Measurements from ENCODE around the gene COX7B2. TPM values are rescaled to one million over a fixed set of nuclear protein-coding genes. Genes with fewer than 3 reads are reported as not detected.

The COX7B2 gene
- total and polyA plus RNA-seq, 4 donors = not detected

GRCh38 chr4:46839128-46839527 lies 69.9 kb downstream of the COX7B2 start (continued):
- TF ChIP-seq EGR1 (IDR thresholded peaks at IDR 0.05; ENCODE audit: low read depth in 2 of 2) = no peak
- no peak for TF ChIP-seq FOXA2 (IDR thresholded peaks at IDR 0.05)
- no peak for TF ChIP-seq TAF1 (conservative IDR thresholded peaks at IDR 0.05)
- TF ChIP-seq, protein P1, sequence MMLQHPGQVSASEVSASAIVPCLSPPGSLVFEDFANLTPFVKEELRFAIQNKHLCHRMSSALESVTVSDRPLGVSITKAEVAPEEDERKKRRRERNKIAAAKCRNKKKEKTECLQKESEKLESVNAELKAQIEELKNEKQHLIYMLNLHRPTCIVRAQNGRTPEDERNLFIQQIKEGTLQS (IDR thresholded peaks at IDR 0.05) = no peak
- no peak for TF ChIP-seq SP1 (IDR thresholded peaks at IDR 0.05)

- no peak for TF ChIP-seq HNF4G (IDR thresholded peaks at IDR 0.05)
- peak; percentile 30 for TF ChIP-seq SP1 (IDR thresholded peaks at IDR 0.05)
- TF ChIP-seq HNF4A (conservative IDR thresholded peaks at IDR 0.05) = peak in 1 of 2 donors; percentile 26
- no peak overlapping the region for H3K27ac ChIP-seq (ENCODE audit: low read depth in 1 of 2, low read length in 2 of 2)
- WGBS = 26% methylated on average over 2 of the region's 2 CpGs
Measured at GRCh38 chr4:46837639-46838038, 71.4 kb downstream of the COX7B2 start.

DNA sequence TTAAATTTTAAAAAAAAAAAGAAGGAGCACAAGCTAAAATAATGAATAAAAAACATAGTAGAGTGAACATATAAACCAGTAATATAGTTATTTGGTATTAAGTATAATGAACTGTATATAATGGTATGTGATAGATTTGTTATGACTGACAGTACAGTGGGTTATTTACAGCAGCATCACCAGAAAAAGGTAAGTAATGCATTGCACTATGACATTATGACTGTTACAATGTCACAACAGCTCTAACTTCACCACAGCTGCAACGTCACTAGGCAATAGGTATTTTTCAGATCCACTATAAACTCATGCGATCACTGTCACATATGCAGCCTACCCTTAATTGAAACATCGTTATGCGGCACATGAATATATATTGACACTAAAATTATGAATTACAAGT lies 72.5 kb downstream of the COX7B2 start:
- no peak for TF ChIP-seq EGR1 (IDR thresholded peaks at IDR 0.05; ENCODE audit: low read depth in 2 of 2)
- TF ChIP-seq RAD21 (IDR thresholded peaks at IDR 0.05) = no peak
- no peak for TF ChIP-seq MAX (IDR thresholded peaks at IDR 0.05)
- TF ChIP-seq FOXA1 (IDR thresholded peaks at IDR 0.05) = no peak
- no peak for TF ChIP-seq YY1 (IDR thresholded peaks at IDR 0.05)
- no peak for TF ChIP-seq HNF4G (IDR thresholded peaks at IDR 0.05)
- TF ChIP-seq NR2F2 (IDR thresholded peaks at IDR 0.05) = no peak
- TF ChIP-seq TAF1 (conservative IDR thresholded peaks at IDR 0.05) = no peak
- TF ChIP-seq, protein P1 (IDR thresholded peaks at IDR 0.05) = no peak
- TF ChIP-seq RXRA (IDR thresholded peaks at IDR 0.05) = no peak
- no peak for TF ChIP-seq GABPA (IDR thresholded peaks at IDR 0.05 in 1 of 2, conservative IDR thresholded peaks at IDR 0.05 in 1 of 2)
- no peak for TF ChIP-seq SP1 (IDR thresholded peaks at IDR 0.05)
- TF ChIP-seq HNF4A (conservative IDR thresholded peaks at IDR 0.05) = no peak
- H3K27ac ChIP-seq (ENCODE audit: low read depth in 1 of 2, low read length in 2 of 2) = no peak overlapping the region
- H3K27me3 ChIP-seq (ENCODE audit: control insufficient read depth in 4 of 4, insufficient read depth in 4 of 4, low read length in 3 of 4) = no peaks in the 10 kb centered on the region
- no peak for DNase-seq (ENCODE audit: low spot score)
- H3K4me3 ChIP-seq (ENCODE audit: low read depth in 1 of 3, low read length in 3 of 3) = no peak overlapping the region
- 98% methylated on average over 4 of the region's 4 CpGs for WGBS
- H3K36me3 ChIP-seq (ENCODE audit: control insufficient read depth in 4 of 4, insufficient read depth in 3 of 4, low read depth in 1 of 4, low read length in 3 of 4) = no peaks in the 10 kb centered on the region
- H3K9ac ChIP-seq (ENCODE audit: low read depth in 1 of 2, low read length in 2 of 2) = no peak overlapping the region
- H3K9me3 ChIP-seq (ENCODE audit: control insufficient read depth in 4 of 4, low read length in 3 of 4) = no peaks in the 10 kb centered on the region
- H3K4me1 ChIP-seq (ENCODE audit: control insufficient read depth in 4 of 4, insufficient read depth in 4 of 4, low read length in 3 of 4) = peaks cover 0 to 18% (median 2%) of the 10 kb centered on the region in 4 donors

More at GRCh38 chr4:46837639-46838038, 71.4 kb downstream of the COX7B2 start:
- no peak overlapping the region for H3K4me3 ChIP-seq (ENCODE audit: low read depth in 1 of 3, low read length in 3 of 3)
- H3K9me3 ChIP-seq (ENCODE audit: control insufficient read depth in 4 of 4, low read length in 3 of 4) = no peaks in the 10 kb centered on the region
- no peak overlapping the region for H3K9ac ChIP-seq (ENCODE audit: low read depth in 1 of 2, low read length in 2 of 2)
- peaks cover 0 to 18% (median 2%) of the 10 kb centered on the region in 4 donors for H3K4me1 ChIP-seq (ENCODE audit: control insufficient read depth in 4 of 4, insufficient read depth in 4 of 4, low read length in 3 of 4)
- no peaks in the 10 kb centered on the region for H3K27me3 ChIP-seq (ENCODE audit: control insufficient read depth in 4 of 4, insufficient read depth in 4 of 4, low read length in 3 of 4)
- DNase-seq (ENCODE audit: low spot score) = no peak
- H3K36me3 ChIP-seq (ENCODE audit: control insufficient read depth in 4 of 4, insufficient read depth in 3 of 4, low read depth in 1 of 4, low read length in 3 of 4) = no peaks in the 10 kb centered on the region

DNA sequence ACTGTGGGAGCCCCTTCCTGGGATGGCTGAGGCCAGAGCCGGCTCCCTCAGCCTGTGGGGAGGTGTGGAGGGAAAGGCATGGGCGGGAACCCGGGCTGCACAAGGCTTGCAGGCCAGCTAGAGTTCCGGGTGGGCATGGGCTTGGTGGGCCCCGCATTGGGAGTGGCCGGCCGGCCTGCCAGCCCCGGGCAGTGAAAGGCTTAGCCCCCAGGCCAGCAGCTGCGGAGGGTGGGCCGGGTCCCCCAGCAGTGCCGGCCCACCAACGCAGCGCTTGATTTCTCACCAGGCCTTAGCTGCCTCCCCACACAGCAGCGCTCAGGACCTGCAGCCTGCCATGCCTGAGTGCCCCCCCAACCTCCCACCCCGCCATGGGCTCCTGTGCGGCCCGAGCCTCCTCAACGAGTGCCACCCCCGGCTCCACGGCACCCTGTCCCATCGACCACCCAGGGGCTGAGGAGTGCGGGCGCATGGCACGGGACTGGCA lies 78.0 kb downstream of the COX7B2 start:
- Histone ChIP-seq H3K9me3 (ENCODE audit: control insufficient read depth in 4 of 4, low read length in 3 of 4) (no peaks in the 10 kb centered on the region), H3K9ac (ENCODE audit: low read depth in 1 of 2, low read length in 2 of 2) (no peak overlapping the region), H3K27ac (ENCODE audit: low read depth in 1 of 2, low read length in 2 of 2) (no peak overlapping the region), H3K36me3 (ENCODE audit: control insufficient read depth in 4 of 4, insufficient read depth in 3 of 4, low read depth in 1 of 4, low read length in 3 of 4) (no peaks in the 10 kb centered on the region), H3K4me3 (ENCODE audit: low read depth in 1 of 3, low read length in 3 of 3) (no peak overlapping the region), H3K27me3 (ENCODE audit: control insufficient read depth in 4 of 4, insufficient read depth in 4 of 4, low read length in 3 of 4) (no peaks in the 10 kb centered on the region), H3K4me1 (ENCODE audit: control insufficient read depth in 4 of 4, insufficient read depth in 4 of 4, low read length in 3 of 4) (peaks cover 0 to 3% (median 0%) of the 10 kb centered on the region in 4 donors)
- TF ChIP-seq RAD21 (IDR thresholded peaks at IDR 0.05) = no peak
- no peak for TF ChIP-seq MAX (IDR thresholded peaks at IDR 0.05)
- no peak for TF ChIP-seq NR2F2 (IDR thresholded peaks at IDR 0.05)
- TF ChIP-seq, protein P2, sequence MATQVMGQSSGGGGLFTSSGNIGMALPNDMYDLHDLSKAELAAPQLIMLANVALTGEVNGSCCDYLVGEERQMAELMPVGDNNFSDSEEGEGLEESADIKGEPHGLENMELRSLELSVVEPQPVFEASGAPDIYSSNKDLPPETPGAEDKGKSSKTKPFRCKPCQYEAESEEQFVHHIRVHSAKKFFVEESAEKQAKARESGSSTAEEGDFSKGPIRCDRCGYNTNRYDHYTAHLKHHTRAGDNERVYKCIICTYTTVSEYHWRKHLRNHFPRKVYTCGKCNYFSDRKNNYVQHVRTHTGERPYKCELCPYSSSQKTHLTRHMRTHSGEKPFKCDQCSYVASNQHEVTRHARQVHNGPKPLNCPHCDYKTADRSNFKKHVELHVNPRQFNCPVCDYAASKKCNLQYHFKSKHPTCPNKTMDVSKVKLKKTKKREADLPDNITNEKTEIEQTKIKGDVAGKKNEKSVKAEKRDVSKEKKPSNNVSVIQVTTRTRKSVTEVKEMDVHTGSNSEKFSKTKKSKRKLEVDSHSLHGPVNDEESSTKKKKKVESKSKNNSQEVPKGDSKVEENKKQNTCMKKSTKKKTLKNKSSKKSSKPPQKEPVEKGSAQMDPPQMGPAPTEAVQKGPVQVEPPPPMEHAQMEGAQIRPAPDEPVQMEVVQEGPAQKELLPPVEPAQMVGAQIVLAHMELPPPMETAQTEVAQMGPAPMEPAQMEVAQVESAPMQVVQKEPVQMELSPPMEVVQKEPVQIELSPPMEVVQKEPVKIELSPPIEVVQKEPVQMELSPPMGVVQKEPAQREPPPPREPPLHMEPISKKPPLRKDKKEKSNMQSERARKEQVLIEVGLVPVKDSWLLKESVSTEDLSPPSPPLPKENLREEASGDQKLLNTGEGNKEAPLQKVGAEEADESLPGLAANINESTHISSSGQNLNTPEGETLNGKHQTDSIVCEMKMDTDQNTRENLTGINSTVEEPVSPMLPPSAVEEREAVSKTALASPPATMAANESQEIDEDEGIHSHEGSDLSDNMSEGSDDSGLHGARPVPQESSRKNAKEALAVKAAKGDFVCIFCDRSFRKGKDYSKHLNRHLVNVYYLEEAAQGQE (IDR thresholded peaks at IDR 0.05) = no peak
- no peak for TF ChIP-seq HNF4G (IDR thresholded peaks at IDR 0.05)
- TF ChIP-seq EGR1 (IDR thresholded peaks at IDR 0.05; ENCODE audit: low read depth in 2 of 2) = no peak
- TF ChIP-seq SP1 (IDR thresholded peaks at IDR 0.05) = no peak
- no peak for TF ChIP-seq TAF1 (conservative IDR thresholded peaks at IDR 0.05)
- TF ChIP-seq, protein P1 (IDR thresholded peaks at IDR 0.05) = no peak
- DNase-seq (ENCODE audit: low spot score) = no peak
- 97% methylated on average over 24 of the region's 24 CpGs for WGBS

Measured in liver (tissue), 9 donors.